ENCODE results near the gene TOMM7. TPM values are rescaled to one million over a fixed set of nuclear protein-coding genes. Genes with fewer than 3 reads are reported as not detected.

TOMM7 gene
- total and polyA plus RNA-seq, 9 of the 15 experiments (the other 6 are each of a cell fraction or from before 2014, with no cell fraction given), result 283 to 1,717 (median 638) TPM

GRCh38 chr7:22856416-22856815 is 33.8 kb upstream of the TOMM7 start:
- no peak for FAIRE-seq
- H3K9me1 ChIP-seq (ENCODE audit: control insufficient read depth, insufficient read depth, low read length), result no peaks in the 10 kb centered on the region
- H3K9ac ChIP-seq (ENCODE audit: insufficient read depth in 1 of 2, low read depth in 2 of 2, low read length in 2 of 2), result peak overlapping the region in 1 of 2 experiments; percentile 90; a peak in 2 of 4 replicates
- no peak for TF ChIP-seq CXXC5 (CRISPR knock-in tag; IDR thresholded peaks at IDR 0.05)
- TF ChIP-seq RBFOX2 (IDR thresholded peaks at IDR 0.05; ENCODE audit: low read depth, low read length), result peak; percentile 25; the same call in 1 of the 2 replicates
- 0 out of 2 replicates have a peak, but pooled peaks have one; percentile 56 for TF ChIP-seq POLR2H (tag; IDR thresholded peaks at IDR 0.05; ENCODE audit: low read depth)
- H3K79me2 ChIP-seq (ENCODE audit: control insufficient read depth, insufficient read depth, low read length), result peaks cover 35% of the 10 kb centered on the region
- peak overlapping the region; percentile 56 for H3K4me3 ChIP-seq
- in situ Hi-C loops (cut with MboI), result no loop called here
- POLR2A ChIA-PET, result interaction anchor here (0.6 to 3.6 kb wide), 15 partner anchors 9 to 439 kb away, joined by 3 to 13 read pairs (median 3); no protein-coding TSS in a partner anchor
- H3K27me3 ChIP-seq (ENCODE audit: control insufficient read depth in 2 of 2, insufficient read depth in 2 of 2, low read length in 2 of 2), result no peaks in the 10 kb centered on the region
- no peak for DNase-seq (ENCODE audit: extremely low read depth in 1 of 4, low spot score in 3 of 4)
- H4K20me1 ChIP-seq (replicated peaks; ENCODE audit: control insufficient read depth, insufficient read depth, low read length), result no peaks in the 10 kb centered on the region
- BruUV-seq (replicated peaks), result no TSS peak
- CTCF ChIA-PET (ENCODE audit: low intra/inter-chr PET ratio), result interaction anchor here (0.6 kb wide), 1 partner anchor 272 kb away, joined by 3 read pairs; no protein-coding TSS in a partner anchor
- H3K9me3 ChIP-seq (replicated peaks; ENCODE audit: control insufficient read depth, insufficient read depth, low read depth, low read length), result no peaks in the 10 kb centered on the region
- peaks cover 17 to 29% of the 10 kb centered on the region in 2 experiments for H3K4me1 ChIP-seq (replicated peaks in 1 of 2; ENCODE audit: control insufficient read depth in 2 of 2, insufficient read depth in 2 of 2, low read length in 2 of 2)
- H3K36me3 ChIP-seq (ENCODE audit: control insufficient read depth, insufficient read depth, low read length), result peaks cover 57% of the 10 kb centered on the region
- peak overlapping the region; percentile 90 for H3K27ac ChIP-seq (ENCODE audit: extremely low read depth, low read depth, low read length)
- peak overlapping the region; percentile 82 for H3K4me2 ChIP-seq (ENCODE audit: insufficient read depth, low read length)
- intact Hi-C loops (cut with micrococcal nuclease), result loop anchor here (10.0 kb wide), 2 partner anchors 192 to 292 kb away; no protein-coding TSS in a partner anchor
- no peak for ATAC-seq
- no peak overlapping the region for H2AFZ ChIP-seq (ENCODE audit: low read depth, low read length)
- 11% methylated on average over 2 of the region's 2 CpGs for WGBS (ENCODE audit: insufficient coverage, low coverage, missing lambda C conversion rate)

GRCh38 chr7:22855049-22855392 is 32.4 kb upstream of the TOMM7 start:
- 0% methylated on average over 7 of the region's 9 CpGs for WGBS (ENCODE audit: insufficient coverage, low coverage, missing lambda C conversion rate)
- in situ Hi-C loops (cut with MboI), result no loop called here
- FAIRE-seq (no peak), ATAC-seq (peak; percentile 19), DNase-seq (ENCODE audit: extremely low read depth in 1 of 4, low spot score in 3 of 4) (no peak)
- Histone ChIP-seq H3K4me2 (ENCODE audit: insufficient read depth, low read length) (peak overlapping the region; percentile 82), H3K9me1 (ENCODE audit: control insufficient read depth, insufficient read depth, low read length) (no peaks in the 10 kb centered on the region), H2AFZ (ENCODE audit: low read depth, low read length) (peak overlapping the region; percentile 37; the same call in 1 of the 2 replicates), H3K9me3 (replicated peaks; ENCODE audit: control insufficient read depth, insufficient read depth, low read depth, low read length) (no peaks in the 10 kb centered on the region), H3K27me3 (ENCODE audit: control insufficient read depth in 2 of 2, insufficient read depth in 2 of 2, low read length in 2 of 2) (no peaks in the 10 kb centered on the region), H3K27ac (ENCODE audit: extremely low read depth, low read depth, low read length) (peak overlapping the region; percentile 90), H3K36me3 (ENCODE audit: control insufficient read depth, insufficient read depth, low read length) (peaks cover 44% of the 10 kb centered on the region), H4K20me1 (replicated peaks; ENCODE audit: control insufficient read depth, insufficient read depth, low read length) (no peaks in the 10 kb centered on the region), H3K9ac (ENCODE audit: insufficient read depth in 1 of 2, low read depth in 2 of 2, low read length in 2 of 2) (peak overlapping the region; percentile 90 to 98), H3K4me1 (replicated peaks in 1 of 2; ENCODE audit: control insufficient read depth in 2 of 2, insufficient read depth in 2 of 2, low read length in 2 of 2) (peaks cover 17 to 29% of the 10 kb centered on the region in 2 experiments), H3K79me2 (ENCODE audit: control insufficient read depth, insufficient read depth, low read length) (peaks cover 35% of the 10 kb centered on the region), H3K4me3 (peak overlapping the region; percentile 56)
- intact Hi-C loops (cut with micrococcal nuclease), result loop anchor here (2.0 to 10.0 kb wide), 3 partner anchors 190 to 290 kb away; no protein-coding TSS in a partner anchor
- CTCF ChIA-PET (ENCODE audit: low intra/inter-chr PET ratio), result no interaction called here
- BruUV-seq (replicated peaks), result no TSS peak
- POLR2A ChIA-PET, result interaction anchor here (0.7 to 3.6 kb wide), 8 partner anchors 12 to 200 kb away, joined by 3 to 13 read pairs (median 4); no protein-coding TSS in a partner anchor
- no peak for TF ChIP-seq ZFP1 (CRISPR knock-in tag; IDR thresholded peaks at IDR 0.05)
- peak; percentile 89; the same call in 1 of the 2 replicates for TF ChIP-seq PREB (CRISPR knock-in tag; IDR thresholded peaks at IDR 0.05)
- TF ChIP-seq CEBPZ (IDR thresholded peaks at IDR 0.05; ENCODE audit: borderline replicate concordance, low read depth, low read length), result no peak
- TF ChIP-seq, protein P1, sequence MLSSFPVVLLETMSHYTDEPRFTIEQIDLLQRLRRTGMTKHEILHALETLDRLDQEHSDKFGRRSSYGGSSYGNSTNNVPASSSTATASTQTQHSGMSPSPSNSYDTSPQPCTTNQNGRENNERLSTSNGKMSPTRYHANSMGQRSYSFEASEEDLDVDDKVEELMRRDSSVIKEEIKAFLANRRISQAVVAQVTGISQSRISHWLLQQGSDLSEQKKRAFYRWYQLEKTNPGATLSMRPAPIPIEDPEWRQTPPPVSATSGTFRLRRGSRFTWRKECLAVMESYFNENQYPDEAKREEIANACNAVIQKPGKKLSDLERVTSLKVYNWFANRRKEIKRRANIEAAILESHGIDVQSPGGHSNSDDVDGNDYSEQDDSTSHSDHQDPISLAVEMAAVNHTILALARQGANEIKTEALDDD (IDR thresholded peaks at IDR 0.05), result 0 out of 2 replicates have a peak, but pooled peaks have one; percentile 28
- TF ChIP-seq ASH1L (IDR thresholded peaks at IDR 0.05; ENCODE audit: borderline replicate concordance, low read depth, partially characterized antibody), result no peak

Data from K562 (cell line).